Ovary (tissue), 9 donors: Measurements from ENCODE around the gene HTR6. TPM values are rescaled to one million over a fixed set of nuclear protein-coding genes. Genes with fewer than 3 reads are reported as not detected.

Experiments used
- DNase-seq, 5 donors: peaks; one replicate each; pipeline ENCODE4 v3.0.0-alpha.2; 2019 to 2020
- H3K27ac ChIP-seq, 2 donors: fragments of 200-600 bp; one replicate each; pipeline versions ENCODE4 v1.5.1 to v1.8.0; 2019 to 2022
- H3K27me3 ChIP-seq: fragments of 200-600 bp; one replicate; pipeline ENCODE4 v1.8.0; 2022
- H3K36me3 ChIP-seq: fragments of 200-600 bp; sonication (generic); one replicate; pipeline ENCODE4 v1.5.1; 2019
- H3K4me1 ChIP-seq: one replicate; pipeline ENCODE4 v1.8.1; 2013; ENCODE audit warnings: mild to moderate bottlenecking, moderate library complexity; ENCODE audit not compliant: insufficient read depth
- H3K4me3 ChIP-seq: fragments of 200-600 bp; sonication (generic); one replicate; pipeline ENCODE4 v1.5.1; 2017
- H3K9me3 ChIP-seq, 2 donors: fragments of 200-600 bp in 1 of 2; sonication (generic) in 1 of 2; one replicate each; pipeline versions ENCODE4 v1.5.1 to v1.8.1; 2013 to 2019; ENCODE audit warnings: mild to moderate bottlenecking in 1 of 2, moderate library complexity in 1 of 2
- CTCF ChIP-seq, 3 donors: fragments of 450-650 bp in 2 of 3; fragments of 200-600 bp in 1 of 3; IDR thresholded peaks; one replicate each; pipeline versions ENCODE4 v1.5.1 to v1.8.0; 2016 to 2022; ENCODE audit warnings: antibody characterized with exemption in 3 of 3, mild to moderate bottlenecking in 1 of 3
- EP300 ChIP-seq: sonication (generic); formaldehyde crosslinking; IDR thresholded peaks from one replicate; pipeline ENCODE4 v1.6.1; 2017; ENCODE audit warnings: antibody characterized with exemption
- POLR2A ChIP-seq: fragments of 450-650 bp; IDR thresholded peaks from one replicate; pipeline ENCODE4 v1.6.1; 2017; ENCODE audit warnings: antibody characterized with exemption, mild to moderate bottlenecking, moderate library complexity
- WGBS, 3 donors: extraction: QIAGEN DNeasy Blood & Tissue Kit in 1 of 3; methylation state at CpG; one replicate each; pipeline versions ENCODE4 v1.1.5 to v1.1.7; 2013 to 2017; 5-methylcytosine and 5-hydroxymethylcytosine counted together
- intact Hi-C, 4 donors: fragments of 100-400 bp; cut with DNase I; formaldehyde crosslinking; loops; one replicate each; pipeline versions ENCODE4 v1.11.0 to v1.15.1; 2022 to 2023
- polyA plus RNA-seq, 2 donors: library from polyadenylated mRNA; stranded (reverse); fragments of 200-250 nt in 1 of 2; fragments of 350-450 nt in 1 of 2; fragmentation: Illumina TruSeq in 1 of 2; extraction: RNeasy Lipid Tissue Mini Kit (QIAGEN cat#74804) in 1 of 2; gene quantifications; one replicate each; pipeline ENCODE4 v1.2.3, GENCODE V29; 2013 to 2014
- total RNA-seq, 7 donors: library from RNA; depleted of rRNA in 2 of 7; stranded (reverse); fragments of >200 nt in 2 of 7; fragmentation: NEBNext Ultra II Directional in 3 of 7; extraction: Animal tissue kit (Norgen Biotek cat#: 25700) in 3 of 7; gene quantifications; one replicate each; pipeline versions ENCODE4 v1.1.0 to v1.2.4, GENCODE V29; 2016 to 2023
- donor health status: DM: no; HTN: no; CAD: no; lungs with moderate emphysema.
- donor health status: DM: no; HTN: no; CAD: no.
- donor health status: Bipolar disorder and iron deficiency.
- donor health status: DM: yes; HTN: yes; CAD: no.
- donor health status: DM: no; HTN: no; CAD: no.
- donor health status: DM: yes; HTN: yes; CAD: no.

HTR6 gene
- total and polyA plus RNA-seq, 9 donors, result not detected

GRCh38 chr1:19694298-19694697 lies 29.6 kb downstream of the HTR6 start:
- WGBS, 3 donors, result 77 to 84% (median 79%) methylated on average over 14 of the region's 14 CpGs
- H3K36me3 ChIP-seq, result no peaks in the 10 kb centered on the region
- TF ChIP-seq CTCF (IDR thresholded peaks at IDR 0.05) (no peak), POLR2A (no peak), EP300 (no peak)
- no peak overlapping the region for H3K4me3 ChIP-seq
- peaks cover 0 to 5% of the 10 kb centered on the region in 2 donors for H3K9me3 ChIP-seq
- H3K27me3 ChIP-seq, result no peaks in the 10 kb centered on the region
- no peak for DNase-seq
- intact Hi-C loops, result no loop called here
- no peaks in the 10 kb centered on the region for H3K4me1 ChIP-seq
- H3K27ac ChIP-seq, result no peak overlapping the region

GRCh38 chr1:19695772-19696171 lies 31.1 kb downstream of the HTR6 start:
- intact Hi-C loops, result no loop called here
- WGBS, 3 donors, result 94 to 97% (median 95%) methylated on average over 7 of the region's 7 CpGs
- no peak overlapping the region for H3K4me3 ChIP-seq
- H3K4me1 ChIP-seq, result no peaks in the 10 kb centered on the region
- no peaks in the 10 kb centered on the region for H3K9me3 ChIP-seq
- TF ChIP-seq POLR2A (no peak), EP300 (no peak), CTCF (IDR thresholded peaks at IDR 0.05) (no peak)
- no peaks in the 10 kb centered on the region for H3K27me3 ChIP-seq
- no peak overlapping the region for H3K27ac ChIP-seq
- DNase-seq, result no peak
- no peaks in the 10 kb centered on the region for H3K36me3 ChIP-seq

- intact Hi-C loops, result no loop called here
- no peak for DNase-seq
- Histone ChIP-seq H3K36me3 (no peaks in the 10 kb centered on the region), H3K9me3 (no peaks in the 10 kb centered on the region), H3K4me1 (no peaks in the 10 kb centered on the region), H3K27me3 (no peaks in the 10 kb centered on the region), H3K4me3 (no peak overlapping the region), H3K27ac (no peak overlapping the region)
- TF ChIP-seq POLR2A, result no peak
- no peak for TF ChIP-seq EP300
- no peak for TF ChIP-seq CTCF (IDR thresholded peaks at IDR 0.05)
- 95 to 96% (median 95%) methylated on average over 8 of the region's 8 CpGs for WGBS, 3 donors
Measured at GRCh38 chr1:19696820-19697219, 32.1 kb downstream of the HTR6 start.

- Histone ChIP-seq H3K4me1 (no peaks in the 10 kb centered on the region), H3K36me3 (no peaks in the 10 kb centered on the region), H3K27ac (no peak overlapping the region), H3K4me3 (no peak overlapping the region), H3K9me3 (no peaks in the 10 kb centered on the region), H3K27me3 (no peaks in the 10 kb centered on the region)
- WGBS, 3 donors, result 94% methylated on average over 4 of the region's 4 CpGs
- no peak for DNase-seq
- intact Hi-C loops, result no loop called here
- TF ChIP-seq EP300 (no peak), CTCF (IDR thresholded peaks at IDR 0.05) (no peak), POLR2A (no peak)
Measured at GRCh38 chr1:19698181-19698580, 33.5 kb downstream of the HTR6 start.
